Right lobe of liver (tissue), 6 donors: Measurements from ENCODE around the gene GNAT2. TPM values are rescaled to one million over a fixed set of nuclear protein-coding genes. Genes with fewer than 3 reads are reported as not detected.
A peak's percentile ranks its signal among the peaks of the same experiment; 100 is the strongest.

Experiments
- ATAC-seq, 4 donors: fragments of 200-7000 bp; cut with Tn5 transposase; one replicate each; pipeline ENCODE4 v1.9.1; 2020; ENCODE audit warnings: mild to moderate bottlenecking in 4 of 4, moderate library complexity in 4 of 4
- DNase-seq, 3 donors: peaks; one replicate each; pipeline ENCODE4 v3.0.0-alpha.2; 2020
- H3K27ac ChIP-seq, 3 donors: fragments of 200-600 bp; one replicate each; pipeline ENCODE4 v1.8.0; 2022
- H3K27me3 ChIP-seq, 2 donors: fragments of 200-600 bp; one replicate each; pipeline ENCODE4 v1.8.0; 2022
- H3K36me3 ChIP-seq, 4 donors: fragments of 200-600 bp; sonication (generic) in 1 of 4; one replicate each; pipeline versions ENCODE4 v1.5.1 to v1.8.0; 2017 to 2022; ENCODE audit warnings: control low read depth in 1 of 4
- H3K4me1 ChIP-seq, 4 donors: fragments of 200-600 bp; sonication (generic) in 1 of 4; one replicate each; pipeline versions ENCODE4 v1.5.1 to v1.8.0; 2017 to 2022; ENCODE audit warnings: control low read depth in 1 of 4
- H3K4me3 ChIP-seq, 3 donors: fragments of 200-600 bp; one replicate each; pipeline ENCODE4 v1.8.0; 2022
- H3K9me3 ChIP-seq, 4 donors: fragments of 200-600 bp; sonication (generic) in 1 of 4; one replicate each; pipeline versions ENCODE4 v1.5.1 to v1.8.0; 2017 to 2022; ENCODE audit warnings: control low read depth in 1 of 4
- POLR2A ChIP-seq: fragments of 450-650 bp; IDR thresholded peaks from one replicate; pipeline ENCODE4 v1.6.1; 2017; ENCODE audit warnings: antibody characterized with exemption, mild to moderate bottlenecking
- WGBS: methylation state at CpG from one replicate; pipeline ENCODE4 v1.1.6; 2018; ENCODE audit warnings: low coverage, low lambda C conversion rate; ENCODE audit not compliant: insufficient coverage; ENCODE audit errors: missing lambda C conversion rate; 5-methylcytosine and 5-hydroxymethylcytosine counted together
- intact Hi-C, 2 donors: fragments of 100-400 bp; cut with DNase I; formaldehyde crosslinking; loops; one replicate each; pipeline versions ENCODE4 v1.11.2 to v1.14.1; 2022
- total RNA-seq, 6 experiments: library from RNA; depleted of rRNA in 2 of 6; stranded (reverse); fragments of >200 nt in 2 of 6; fragmentation: NEBNext Ultra II Directional in 3 of 6; extraction: Animal tissue kit (Norgen Biotek cat#: 25700) in 3 of 6; gene quantifications; one replicate each; pipeline versions ENCODE4 v1.1.0 to v1.2.4, GENCODE V29; 2016 to 2023
- TF ChIP-seq, protein P1 (sequence below), 4 donors: fragments of 200-600 bp in 3 of 4; fragments of 450-650 bp in 1 of 4; IDR thresholded peaks; one replicate each; pipeline versions ENCODE4 v1.5.1 to v1.8.0; 2016 to 2022; ENCODE audit warnings: antibody characterized with exemption in 4 of 4, mild to moderate bottlenecking in 2 of 4
- donor health status: DM: no; HTN: yes; CAD: no.
- donor health status: DM: no; HTN: no; CAD: no.
- donor health status: DM: no; HTN: no; CAD: no.
- donor health status: DM: no; HTN: yes; CAD: no.
- donor health status: DM: no; HTN: yes; CAD: no.

GNAT2 gene
- total RNA-seq, 6 experiments from 2014 or later: 0.20 to 0.21 (median 0.20) TPM; not detected in 3

DNA sequence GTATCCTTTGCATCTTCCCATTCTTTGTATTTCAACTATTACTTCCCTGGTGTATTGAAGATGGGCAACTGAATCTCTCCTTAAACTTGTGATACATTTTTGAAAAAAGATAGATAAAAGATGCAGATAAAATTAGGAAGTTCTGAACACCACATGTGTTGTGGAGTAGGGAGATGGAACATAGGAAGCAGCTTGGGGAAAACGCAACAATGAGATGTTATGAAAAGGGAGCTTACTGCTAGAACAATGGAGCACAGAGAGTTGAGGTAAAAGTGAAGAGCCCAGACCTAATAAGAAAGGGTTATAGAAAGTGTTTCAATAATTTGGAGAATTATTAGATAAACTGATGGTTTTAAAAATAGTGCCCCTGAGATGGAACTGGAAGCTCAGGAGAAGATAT, 50.1 kb downstream of the GNAT2 start:
- intact Hi-C loops: no loop called here
- WGBS: 54% methylated on average over 1 of the region's 1 CpG
- Histone ChIP-seq H3K4me3 (no peak overlapping the region), H3K27me3 (no peaks in the 10 kb centered on the region), H3K36me3 (no peaks in the 10 kb centered on the region), H3K27ac (no peak overlapping the region), H3K9me3 (no peaks in the 10 kb centered on the region), H3K4me1 (peaks cover 0 to 32% (median 12%) of the 10 kb centered on the region in 4 donors)
- no peak for ATAC-seq
- TF ChIP-seq, protein P1, sequence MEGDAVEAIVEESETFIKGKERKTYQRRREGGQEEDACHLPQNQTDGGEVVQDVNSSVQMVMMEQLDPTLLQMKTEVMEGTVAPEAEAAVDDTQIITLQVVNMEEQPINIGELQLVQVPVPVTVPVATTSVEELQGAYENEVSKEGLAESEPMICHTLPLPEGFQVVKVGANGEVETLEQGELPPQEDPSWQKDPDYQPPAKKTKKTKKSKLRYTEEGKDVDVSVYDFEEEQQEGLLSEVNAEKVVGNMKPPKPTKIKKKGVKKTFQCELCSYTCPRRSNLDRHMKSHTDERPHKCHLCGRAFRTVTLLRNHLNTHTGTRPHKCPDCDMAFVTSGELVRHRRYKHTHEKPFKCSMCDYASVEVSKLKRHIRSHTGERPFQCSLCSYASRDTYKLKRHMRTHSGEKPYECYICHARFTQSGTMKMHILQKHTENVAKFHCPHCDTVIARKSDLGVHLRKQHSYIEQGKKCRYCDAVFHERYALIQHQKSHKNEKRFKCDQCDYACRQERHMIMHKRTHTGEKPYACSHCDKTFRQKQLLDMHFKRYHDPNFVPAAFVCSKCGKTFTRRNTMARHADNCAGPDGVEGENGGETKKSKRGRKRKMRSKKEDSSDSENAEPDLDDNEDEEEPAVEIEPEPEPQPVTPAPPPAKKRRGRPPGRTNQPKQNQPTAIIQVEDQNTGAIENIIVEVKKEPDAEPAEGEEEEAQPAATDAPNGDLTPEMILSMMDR (IDR thresholded peaks at IDR 0.05): no peak
- TF ChIP-seq POLR2A: no peak
- no peak for DNase-seq

DNA sequence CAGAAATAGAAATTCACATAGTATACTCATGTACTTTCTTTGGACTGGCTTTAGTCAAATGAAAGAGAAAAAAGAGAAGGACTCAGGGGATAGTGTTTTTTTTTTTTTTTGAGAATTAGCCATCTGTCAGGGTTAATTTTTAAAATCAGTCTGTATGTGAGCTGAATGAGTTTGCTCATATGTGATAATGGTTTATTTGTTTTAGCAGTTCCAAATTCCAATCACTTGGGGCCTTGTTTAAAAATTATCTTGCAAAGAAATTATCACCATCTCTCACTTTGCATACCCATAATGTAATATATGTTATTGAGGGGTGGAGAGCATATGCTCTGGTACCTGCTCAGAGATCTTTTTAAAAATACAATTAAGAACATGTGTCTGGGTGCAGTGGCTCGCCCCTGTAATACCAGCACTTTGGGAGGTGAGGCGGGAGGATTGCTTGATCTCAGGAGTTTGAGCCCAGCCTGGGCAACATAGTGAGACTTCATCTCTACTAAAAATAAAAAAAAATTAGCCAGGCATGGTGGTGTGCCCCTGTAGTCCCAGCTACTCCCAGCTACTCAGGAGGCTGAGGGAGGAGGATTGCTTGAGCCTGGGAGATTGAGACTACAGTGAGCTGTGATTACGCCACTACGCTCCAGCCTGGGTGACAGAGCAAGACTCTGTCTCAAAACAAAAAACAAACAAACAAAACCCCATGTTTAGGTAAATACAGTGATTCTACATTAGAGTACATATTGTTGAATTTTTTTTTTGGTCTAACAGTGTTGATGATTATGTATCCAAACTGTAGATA, 51.3 kb downstream of the GNAT2 start:
- DNase-seq (no peak), ATAC-seq (peak; percentile 48 to 75 (median 58))
- Histone ChIP-seq H3K4me1 (peaks cover 0 to 45% (median 15%) of the 10 kb centered on the region in 4 donors), H3K27me3 (no peaks in the 10 kb centered on the region), H3K9me3 (no peaks in the 10 kb centered on the region), H3K4me3 (no peak overlapping the region), H3K36me3 (no peaks in the 10 kb centered on the region), H3K27ac (no peak overlapping the region)
- WGBS: 79% methylated on average over 2 of the region's 4 CpGs
- TF ChIP-seq, protein P1 (IDR thresholded peaks at IDR 0.05): peak in 2 of 4 donors; percentile 6 to 8
- no peak for TF ChIP-seq POLR2A
- intact Hi-C loops: no loop called here

DNA sequence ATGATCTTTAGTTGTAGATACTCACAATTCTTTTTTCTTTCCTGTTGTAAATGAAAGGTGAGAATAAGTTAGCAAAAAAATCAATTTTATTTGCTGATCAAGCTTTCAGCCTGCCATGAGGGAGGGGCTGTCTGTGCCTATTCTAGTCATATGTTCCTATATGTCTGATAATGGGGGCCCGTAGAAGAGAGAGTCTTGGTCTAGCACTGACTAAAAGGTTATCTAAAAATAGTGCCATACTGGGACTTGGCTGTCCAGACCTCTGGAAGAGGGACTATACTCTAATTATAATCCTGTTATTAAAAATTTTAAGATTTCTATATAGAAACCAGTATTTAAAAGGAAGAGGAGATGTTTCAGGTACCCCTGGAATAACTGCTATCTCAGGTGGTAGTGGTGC, 52.4 kb downstream of the GNAT2 start:
- WGBS: 67% methylated on average over 1 of the region's 1 CpG
- ATAC-seq (no peak), DNase-seq (no peak)
- no peak for TF ChIP-seq POLR2A
- TF ChIP-seq, protein P1 (IDR thresholded peaks at IDR 0.05): no peak
- Histone ChIP-seq H3K9me3 (no peaks in the 10 kb centered on the region), H3K27ac (no peak overlapping the region), H3K27me3 (no peaks in the 10 kb centered on the region), H3K4me1 (peaks cover 0 to 54% (median 16%) of the 10 kb centered on the region in 4 donors), H3K36me3 (no peaks in the 10 kb centered on the region), H3K4me3 (no peak overlapping the region)
- intact Hi-C loops: no loop called here

DNA sequence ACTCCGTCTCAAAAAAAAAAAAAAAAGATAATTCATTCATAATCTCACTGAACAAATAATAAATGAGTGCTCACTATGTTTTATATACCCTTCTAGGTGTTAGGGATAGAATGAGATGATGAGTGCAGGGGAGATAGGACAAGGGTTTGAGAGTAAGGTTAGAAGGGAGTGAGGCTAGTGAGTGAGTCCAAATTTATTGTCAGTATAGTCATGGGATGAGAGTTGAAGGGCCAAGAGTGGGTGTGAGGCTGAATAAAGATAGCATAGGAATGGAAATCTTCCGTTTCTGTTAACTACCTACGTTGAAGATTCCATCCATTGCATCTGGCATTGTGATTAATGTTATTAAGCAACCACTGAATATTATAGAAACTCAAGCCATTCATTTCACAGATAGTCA, 54.2 kb downstream of the GNAT2 start:
- Histone ChIP-seq H3K4me3 (no peak overlapping the region), H3K27ac (no peak overlapping the region), H3K4me1 (peaks cover 0 to 54% (median 16%) of the 10 kb centered on the region in 4 donors), H3K27me3 (no peaks in the 10 kb centered on the region), H3K36me3 (no peaks in the 10 kb centered on the region), H3K9me3 (no peaks in the 10 kb centered on the region)
- no peak for ATAC-seq
- intact Hi-C loops: no loop called here
- no peak for TF ChIP-seq POLR2A
- TF ChIP-seq, protein P1 (IDR thresholded peaks at IDR 0.05): no peak
- 93% methylated on average over 3 of the region's 3 CpGs for WGBS
- no peak for DNase-seq
